ENCODE measurements around the gene GRIN2A.

The GRIN2A gene

DNA sequence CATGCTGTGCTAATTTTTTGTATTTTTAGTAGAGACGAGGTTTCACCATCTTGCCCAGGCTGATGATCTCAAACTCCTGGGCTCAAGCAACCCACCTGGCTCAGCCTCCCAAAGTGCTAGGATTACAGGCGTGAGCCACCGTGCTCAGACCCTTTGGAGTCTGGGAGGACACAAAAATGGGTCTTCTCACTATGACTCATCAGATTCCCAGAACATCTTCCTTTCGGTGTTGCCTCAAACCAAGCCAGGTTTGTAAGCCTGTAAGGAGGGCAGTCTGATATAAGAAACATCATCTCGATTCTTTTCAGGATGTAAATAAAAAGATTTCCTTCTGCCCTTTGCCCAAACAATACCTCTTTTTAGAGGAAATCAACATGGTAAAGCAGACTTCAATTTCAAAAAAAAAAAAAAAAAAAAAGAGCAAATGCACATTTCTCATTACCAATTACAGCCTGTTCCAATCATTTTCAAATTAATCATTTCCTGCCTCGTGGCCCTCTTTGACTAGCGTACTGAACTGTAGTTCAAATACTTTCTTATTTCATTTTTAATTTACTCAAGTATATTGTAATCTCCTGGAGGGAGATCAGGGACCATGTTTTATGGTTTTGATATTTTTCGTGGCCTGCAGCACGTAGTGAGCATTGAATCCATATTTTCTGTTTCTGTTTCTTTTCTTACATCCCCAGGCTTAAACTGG, 409.6 kb downstream of the GRIN2A start:
- DNase-seq (ENCODE audit: low read depth in 2 of 2) = no peak

GRCh38 chr16:9766891-9767290, 415.3 kb downstream of the GRIN2A start:
- no peak for DNase-seq (ENCODE audit: low read depth in 2 of 2)

DNA sequence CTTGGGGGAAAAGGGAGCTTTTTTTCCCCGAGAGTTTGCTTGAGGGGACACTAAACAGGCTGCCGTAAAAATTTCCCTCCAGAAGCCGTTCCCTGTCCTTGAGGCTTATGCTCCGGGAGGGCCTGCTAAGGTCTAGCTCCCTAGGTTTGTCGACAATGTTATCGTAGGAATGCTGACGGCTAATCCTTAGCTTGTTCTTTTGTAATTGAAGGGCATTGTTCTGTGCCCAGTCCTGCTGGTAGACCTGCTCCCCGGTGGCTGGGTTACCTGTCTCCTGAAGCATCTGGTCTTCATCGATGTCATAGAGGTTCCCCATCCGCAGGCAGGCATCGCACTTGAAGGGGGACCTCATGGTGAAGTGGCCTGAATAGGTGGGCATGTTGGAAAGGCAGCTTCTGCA, 418.7 kb downstream of the GRIN2A start:
- DNase-seq (ENCODE audit: low read depth in 2 of 2) = no peak

- DNase-seq (ENCODE audit: low read depth in 2 of 2) = no peak
Observed at GRCh38 chr16:9761870-9762269, 420.4 kb downstream of the GRIN2A start.

GRCh38 chr16:9757687-9758086, 424.5 kb downstream of the GRIN2A start:
- no peak for DNase-seq (ENCODE audit: low read depth in 2 of 2)

DNA sequence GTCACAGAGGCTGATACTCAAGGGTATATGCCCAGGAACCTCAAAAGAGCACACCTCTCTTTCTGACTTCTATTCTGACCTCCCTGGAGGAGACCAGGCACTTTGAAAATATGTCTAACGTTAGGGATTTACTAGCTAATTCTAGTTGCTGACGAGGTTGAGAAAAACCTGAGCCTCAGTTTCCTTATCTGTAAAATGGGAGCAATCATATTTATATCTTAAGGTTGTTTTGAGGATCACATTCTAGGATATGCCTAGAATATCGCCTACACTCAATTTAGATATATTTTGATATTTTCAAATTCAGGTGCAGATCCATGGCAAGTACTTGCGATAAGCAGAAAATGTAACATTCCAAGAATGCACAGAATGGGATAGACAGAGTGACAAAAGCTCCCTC, 425.8 kb downstream of the GRIN2A start:
- DNase-seq (ENCODE audit: low read depth in 2 of 2) = no peak

DNA sequence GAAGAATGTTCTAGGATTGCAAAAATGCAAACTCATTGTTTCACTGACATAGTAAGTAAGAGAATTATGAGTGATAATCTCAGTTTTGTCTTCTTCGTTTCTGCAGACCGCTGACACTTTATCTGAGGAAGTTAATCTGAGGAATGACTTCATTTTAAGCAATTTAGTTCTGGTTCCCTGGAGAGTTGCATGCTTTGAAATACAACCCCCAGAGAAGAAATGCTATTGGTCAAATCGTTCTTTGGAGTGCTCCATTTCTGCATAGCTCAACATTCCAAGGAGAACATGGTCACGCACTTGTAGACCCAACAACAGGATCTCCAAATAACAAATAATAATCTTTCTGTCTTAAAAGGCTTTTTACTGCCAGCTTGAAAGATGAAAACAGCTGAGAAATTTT, 427.1 kb downstream of the GRIN2A start:
- no peak for DNase-seq (ENCODE audit: low read depth in 2 of 2)

DNA sequence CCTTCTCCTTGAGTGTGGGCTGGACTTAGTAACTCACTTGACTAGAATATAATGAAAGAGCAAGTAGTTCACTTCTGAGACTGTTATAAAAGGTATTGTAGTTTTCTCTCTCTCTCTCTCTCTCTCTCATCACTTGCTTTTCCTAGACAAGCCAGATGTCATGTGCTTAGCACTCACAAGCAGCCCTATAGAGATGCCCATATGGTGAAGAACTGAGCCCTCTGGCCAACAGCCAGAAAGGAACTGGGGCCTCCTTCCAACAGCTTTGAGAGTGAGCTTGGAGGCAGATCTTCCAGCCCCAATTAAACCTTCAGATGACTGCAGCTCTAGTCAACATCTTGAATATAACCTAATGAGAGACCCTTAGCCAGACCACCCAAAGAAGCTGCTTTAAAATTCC, 440.5 kb downstream of the GRIN2A start:
- no peak for DNase-seq (ENCODE audit: low read depth in 2 of 2)

- DNase-seq (ENCODE audit: low read depth in 2 of 2) = no peak
Observed at GRCh38 chr16:9739301-9739700, 442.9 kb downstream of the GRIN2A start.

DNA sequence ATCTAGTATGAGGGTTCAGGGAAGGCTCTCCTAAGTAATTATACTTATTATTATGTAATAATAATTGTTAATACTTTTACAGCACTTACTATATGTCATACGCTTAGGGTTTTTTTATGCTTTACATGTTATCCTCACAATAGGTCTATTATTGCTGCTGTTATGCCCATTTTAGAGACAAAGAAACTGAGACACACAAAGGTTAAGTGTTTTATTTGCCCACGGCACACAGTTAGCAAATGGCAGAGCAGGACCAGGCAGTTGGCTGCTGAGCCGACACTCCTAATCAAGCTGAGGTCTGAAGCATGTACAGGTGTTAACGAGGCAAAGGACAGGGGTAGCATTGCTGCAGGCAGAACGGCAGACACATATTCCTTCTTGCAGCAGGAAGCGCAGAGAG, 443.5 kb downstream of the GRIN2A start:
- DNase-seq (ENCODE audit: low read depth in 2 of 2) = no peak

GRCh38 chr16:9736547-9736946, 445.7 kb downstream of the GRIN2A start:
- DNase-seq (ENCODE audit: low read depth in 2 of 2) = no peak

DNA sequence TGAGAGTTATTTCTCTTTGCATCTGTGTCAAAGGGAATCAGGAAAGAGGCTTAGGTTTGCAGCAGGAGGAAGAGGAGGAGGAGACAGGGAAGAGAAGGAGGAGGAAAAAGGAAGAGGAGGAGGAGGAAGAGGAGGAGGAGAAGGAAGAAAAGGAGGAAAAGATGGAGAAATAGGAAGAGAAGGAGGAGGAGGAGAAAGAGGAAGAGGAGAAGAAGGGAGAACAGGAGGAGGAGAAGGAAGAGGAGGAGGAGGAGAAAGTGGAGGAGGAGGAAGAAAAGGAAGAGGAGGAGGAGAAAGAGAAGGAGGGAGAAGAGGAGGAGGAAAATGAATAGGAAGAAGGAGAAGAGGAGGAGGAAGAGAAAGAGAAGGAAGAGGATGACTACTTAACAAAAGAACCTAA, 459.1 kb downstream of the GRIN2A start:
- no peak for DNase-seq (ENCODE audit: low read depth in 2 of 2)

GRCh38 chr16:9713907-9714306, 468.3 kb downstream of the GRIN2A start:
- no peak for DNase-seq (ENCODE audit: low read depth in 2 of 2)

GRCh38 chr16:9713156-9713555, 469.1 kb downstream of the GRIN2A start:
- no peak for DNase-seq (ENCODE audit: low read depth in 2 of 2)

- no peak for DNase-seq (ENCODE audit: low read depth in 2 of 2)
Observed at GRCh38 chr16:9708972-9709620, 473.1 kb downstream of the GRIN2A start.

GRCh38 chr16:9706217-9706836, 475.9 kb downstream of the GRIN2A start:
- DNase-seq (ENCODE audit: low read depth in 2 of 2) = no peak

- DNase-seq (ENCODE audit: low read depth in 2 of 2) = no peak
Observed at GRCh38 chr16:9703731-9704130, 478.5 kb downstream of the GRIN2A start.
